ENCODE measurements around the gene UBFD1.
"Not testable (repeated sequence)": the region's sequence is repeated elsewhere in the genome, so short reads cannot be mapped to it uniquely, and the experiment has no call there.

The UBFD1 gene

DNA sequence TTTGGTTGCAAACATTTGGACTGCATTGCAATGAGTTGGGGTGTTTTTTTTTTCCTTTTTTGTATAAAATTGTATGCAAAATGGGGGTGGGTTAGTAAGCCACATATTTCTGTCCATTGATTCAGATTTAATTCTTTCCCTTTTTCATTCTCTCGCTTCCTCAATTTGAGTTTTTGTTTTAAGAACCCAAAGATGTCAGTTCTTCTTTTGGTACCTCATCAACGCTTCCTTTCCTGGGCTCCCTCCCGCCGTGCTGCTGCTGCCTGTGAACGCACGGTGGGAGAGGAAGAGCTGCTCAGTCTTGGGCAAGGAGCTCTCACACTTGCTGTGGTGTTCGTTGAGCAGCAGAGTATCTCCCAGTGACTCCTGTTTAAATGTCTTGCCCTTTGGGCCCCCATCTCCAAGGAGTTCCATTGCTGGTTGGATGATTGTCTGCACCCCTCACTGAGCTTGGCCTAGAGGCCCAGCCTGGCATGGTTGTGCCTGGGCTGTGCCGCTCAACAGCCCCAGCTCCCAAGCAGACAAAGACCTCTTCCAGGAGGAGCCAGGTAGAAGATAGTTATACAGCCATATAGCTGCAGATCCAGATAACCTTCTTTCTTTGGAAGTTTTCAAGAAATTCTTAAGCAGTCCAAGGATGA is 13.6 kb downstream of the UBFD1 start:
- no peak for DNase-seq

DNA sequence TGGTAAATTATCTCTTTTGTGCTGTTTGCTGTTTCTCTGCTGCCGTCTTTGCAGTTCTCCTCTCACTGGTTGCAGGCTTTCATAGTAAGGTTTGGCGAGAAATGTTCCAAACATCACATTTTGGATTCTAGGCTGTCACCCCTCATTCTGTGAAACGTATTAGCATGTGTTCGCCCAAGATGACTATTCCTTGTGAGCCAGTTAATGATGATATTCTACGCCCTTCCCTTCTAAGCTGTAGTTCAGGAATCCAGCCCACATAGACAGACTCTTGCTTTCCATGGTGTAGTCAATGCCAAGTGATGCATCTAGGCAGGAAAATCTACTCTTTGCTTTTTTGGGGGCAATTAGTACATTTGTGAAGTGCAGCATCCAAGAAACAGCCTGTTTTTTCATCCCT is 14.4 kb downstream of the UBFD1 start:
- DNase-seq, result no peak

DNA sequence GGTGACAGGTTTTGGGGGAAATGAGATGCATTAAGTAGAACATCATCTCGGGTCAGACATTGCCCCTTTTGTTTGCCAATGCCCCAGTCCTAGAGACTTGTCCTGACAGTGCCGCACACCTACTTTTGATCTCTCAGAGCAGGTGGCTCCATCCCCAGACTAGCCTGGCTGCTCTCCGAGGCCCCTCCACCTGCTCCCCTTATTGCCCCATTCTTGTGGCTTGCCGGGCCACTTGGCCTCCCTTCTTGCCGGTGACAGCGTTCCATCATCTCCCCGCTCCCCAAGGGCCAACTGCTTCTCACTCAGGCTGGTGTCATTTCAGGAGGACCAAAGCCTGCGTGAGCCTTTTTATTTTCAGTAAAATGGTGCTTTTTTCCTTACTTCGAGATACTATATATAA is 14.9 kb downstream of the UBFD1 start:
- DNase-seq, result no peak

DNA sequence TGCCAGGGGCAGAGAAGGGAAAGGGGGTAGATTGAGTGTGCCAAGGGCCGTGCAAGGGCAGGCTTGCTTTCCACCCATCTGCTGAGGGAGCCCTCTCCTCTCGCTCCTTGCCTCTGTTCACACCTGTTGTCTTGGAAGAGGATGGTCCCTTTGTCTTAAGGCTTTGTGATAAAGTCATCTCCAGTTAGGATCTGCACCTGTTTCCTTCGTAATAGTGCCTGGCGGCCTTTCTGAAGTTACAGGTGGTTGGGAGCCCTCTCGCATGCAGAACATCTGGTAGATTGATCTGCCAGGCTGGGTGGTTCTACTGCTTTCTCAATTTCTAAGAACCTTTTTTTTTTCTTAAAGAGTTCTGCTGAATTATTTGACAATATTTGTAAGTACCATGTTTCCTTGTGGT is 16.3 kb downstream of the UBFD1 start:
- no peak for DNase-seq

DNA sequence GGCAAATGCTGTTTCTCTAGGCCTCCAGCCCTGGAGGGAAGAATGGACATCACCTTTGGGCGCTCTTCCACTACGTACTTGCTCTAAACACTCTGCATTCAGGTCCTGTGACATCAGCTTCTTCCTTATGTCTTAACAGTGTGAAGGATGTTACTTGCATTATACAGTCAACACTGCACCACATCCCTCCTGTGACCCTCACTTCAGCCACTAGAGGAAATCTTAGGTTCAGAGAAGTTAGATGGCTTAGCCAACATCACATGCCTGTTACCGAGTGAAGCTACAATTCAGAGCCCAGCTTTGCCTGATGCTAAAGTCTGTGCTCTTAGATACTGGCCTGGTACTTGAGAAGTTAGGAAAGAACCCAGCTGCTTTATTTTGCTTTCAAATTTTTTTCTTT is 18.3 kb downstream of the UBFD1 start:
- DNase-seq, result no peak

DNA sequence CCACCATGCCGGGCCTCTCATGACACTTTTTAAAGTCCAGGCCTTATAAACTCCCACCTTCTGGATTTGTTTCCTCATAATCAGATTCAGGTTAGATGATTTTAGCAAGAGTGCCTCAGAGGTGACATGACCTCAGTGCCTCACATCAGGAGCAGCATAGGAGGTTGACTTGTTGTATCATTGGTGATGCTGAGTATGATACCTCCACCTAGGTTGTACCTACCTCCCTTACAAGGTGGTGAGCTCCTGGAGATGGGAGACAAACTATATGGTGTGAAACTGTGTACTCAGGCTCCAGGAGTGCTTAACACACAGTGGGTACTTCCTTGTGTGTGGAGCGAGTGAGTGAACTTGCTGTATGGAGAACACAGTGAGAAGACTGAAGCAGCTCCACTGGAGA is 20.0 kb downstream of the UBFD1 start:
- DNase-seq, result no peak

DNA sequence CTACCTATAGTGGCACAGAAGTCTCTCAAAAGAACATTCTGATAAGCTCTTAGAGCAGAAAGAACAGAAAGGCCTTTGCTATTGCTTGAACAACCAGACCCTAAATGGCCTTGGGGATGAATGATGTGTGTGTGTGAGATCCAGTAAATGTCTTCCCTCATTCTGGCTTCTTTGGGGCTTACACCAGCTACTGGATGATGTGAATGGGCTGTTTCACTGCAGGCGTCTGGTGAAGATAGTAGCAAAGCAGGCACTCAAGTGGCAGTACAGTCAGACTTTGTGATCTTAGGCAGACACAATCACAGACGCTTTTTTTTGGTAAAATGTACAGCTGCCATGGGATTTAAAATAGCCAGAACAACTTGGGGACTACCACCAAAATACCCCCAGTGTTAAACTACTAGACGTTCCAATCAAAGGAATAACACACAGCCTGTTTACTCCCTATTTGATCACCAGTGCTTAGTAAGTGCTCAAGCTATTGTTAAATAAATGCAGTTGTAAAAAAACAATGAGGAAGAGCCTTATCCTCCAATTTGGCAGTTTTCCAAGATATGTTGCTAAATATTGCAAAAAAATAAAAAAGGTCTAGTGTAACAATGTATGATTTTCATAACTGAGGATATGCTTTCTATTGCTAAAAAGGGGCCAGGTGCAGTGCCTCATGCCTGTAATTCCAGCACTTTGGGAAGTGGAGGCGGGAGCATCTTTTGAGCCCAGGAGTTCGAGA is 20.7 kb downstream of the UBFD1 start:
- DNase-seq, result no peak

DNA sequence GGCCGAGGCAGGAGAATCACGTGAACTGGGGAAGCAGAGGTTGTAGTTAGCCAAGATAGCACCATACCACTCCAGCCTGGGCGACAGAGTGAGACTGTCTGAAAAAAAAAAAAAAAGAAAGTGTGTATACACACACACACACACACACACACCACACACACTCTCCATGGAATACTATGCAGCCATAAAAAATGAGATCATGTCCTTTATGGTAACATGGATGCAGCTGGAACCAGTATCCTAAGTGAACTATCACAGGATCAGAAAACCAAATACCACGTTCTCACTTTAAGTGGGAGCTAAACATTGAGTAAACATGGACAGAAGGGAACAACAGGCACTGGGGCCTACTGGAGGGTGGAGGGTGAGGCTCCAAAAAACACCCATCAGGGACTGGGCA is 21.8 kb downstream of the UBFD1 start:
- DNase-seq, result no peak

DNA sequence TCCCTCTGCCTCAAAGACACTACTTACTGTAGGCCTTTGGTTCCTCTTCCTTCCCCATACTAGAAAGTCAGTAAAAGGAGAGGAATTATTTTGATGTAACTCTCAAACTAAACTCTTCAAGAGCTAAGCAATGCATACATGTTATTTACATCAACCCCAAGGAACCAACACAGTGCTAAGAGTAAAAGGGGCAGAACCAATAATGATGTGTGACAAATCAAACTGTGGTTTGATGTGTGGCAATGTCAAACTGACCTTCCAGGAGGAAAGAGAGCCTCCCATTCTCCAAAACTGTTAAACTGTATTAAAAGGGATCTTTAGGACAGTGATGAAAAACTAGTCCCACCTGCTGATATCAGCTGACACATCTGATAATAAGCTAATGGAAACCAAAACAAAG is 22.9 kb downstream of the UBFD1 start:
- DNase-seq, result no peak

DNA sequence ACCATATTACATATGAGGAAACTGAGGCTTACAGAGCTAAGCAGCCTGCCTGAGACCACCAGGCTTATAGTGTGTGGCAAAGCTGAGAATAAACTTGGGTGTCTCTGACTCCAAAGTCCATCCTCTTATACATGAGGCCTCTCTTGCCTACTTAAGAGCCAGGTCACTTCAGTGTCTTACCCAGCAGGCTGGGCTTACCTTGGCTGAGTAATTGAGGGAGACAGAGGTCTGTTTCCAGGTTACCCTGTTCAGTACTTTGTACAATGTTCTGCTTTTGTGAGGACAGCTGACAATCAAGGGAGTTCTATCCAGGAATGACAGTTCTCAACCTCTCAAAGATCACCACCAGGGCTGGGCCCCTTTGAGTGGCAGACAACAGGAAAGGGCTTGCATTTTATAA is 24.2 kb downstream of the UBFD1 start:
- no peak for DNase-seq

DNA sequence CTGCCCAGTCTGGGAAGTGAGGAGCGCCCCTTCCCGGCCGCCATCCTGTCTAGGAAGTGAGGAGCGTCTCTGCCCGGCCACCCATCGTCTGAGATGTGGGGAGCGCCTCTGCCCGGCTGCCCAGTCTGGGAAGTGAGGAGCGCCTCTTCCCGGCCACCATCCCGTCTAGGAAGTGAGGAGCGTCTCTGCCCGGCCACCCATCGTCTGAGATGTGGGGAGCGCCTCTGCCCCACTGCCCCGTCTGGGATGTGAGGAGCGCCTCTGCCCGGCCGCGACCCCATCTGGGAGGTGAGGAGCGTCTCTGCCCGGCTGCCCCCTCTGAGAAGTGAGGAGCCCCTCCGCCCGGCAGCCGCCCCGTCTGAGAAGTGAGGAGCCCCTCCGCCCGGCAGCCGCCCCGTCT is 25.7 kb downstream of the UBFD1 start:
- not testable (repeated sequence) for DNase-seq

DNA sequence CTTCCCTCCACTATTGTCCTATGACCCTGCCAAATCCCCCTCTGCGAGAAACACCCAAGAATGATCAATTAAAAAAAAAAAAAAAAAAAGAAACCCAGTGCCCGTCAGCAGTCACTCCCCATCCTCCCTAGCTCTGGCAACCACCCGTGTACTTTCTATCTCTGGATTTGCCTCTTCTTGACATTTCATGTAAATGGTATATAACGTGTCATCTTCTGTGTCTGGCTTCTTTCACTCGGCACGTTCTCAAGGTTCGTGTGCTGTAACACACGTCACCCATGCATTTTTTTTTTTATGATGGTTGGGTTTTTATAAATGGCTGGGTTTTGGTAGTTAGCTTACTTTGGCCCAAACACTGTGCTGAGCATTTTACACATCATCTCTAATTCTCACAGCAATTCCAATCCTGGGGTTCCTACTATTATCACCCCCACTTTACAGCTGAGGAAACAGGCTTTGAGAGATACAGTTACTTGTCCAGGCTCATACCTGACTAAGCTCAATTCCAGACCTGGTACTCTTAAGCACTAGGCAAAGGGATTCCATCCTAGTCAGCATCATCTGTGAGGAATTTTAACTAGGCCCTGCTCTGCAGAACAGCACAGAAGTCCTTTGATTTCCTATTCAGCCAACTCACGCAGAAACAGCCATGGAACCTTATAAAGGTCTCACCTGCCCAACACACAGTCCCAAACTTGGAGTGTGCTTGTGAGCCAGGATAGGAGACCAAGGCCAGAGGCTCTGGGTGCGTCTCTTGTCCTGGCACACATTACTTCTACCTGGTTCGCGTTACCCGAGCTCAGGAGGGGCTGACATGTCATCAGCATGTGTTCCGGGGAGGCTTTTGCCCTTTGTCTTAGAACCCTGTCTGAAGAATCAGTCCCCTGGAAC is 26.9 kb downstream of the UBFD1 start:
- no peak for DNase-seq

DNA sequence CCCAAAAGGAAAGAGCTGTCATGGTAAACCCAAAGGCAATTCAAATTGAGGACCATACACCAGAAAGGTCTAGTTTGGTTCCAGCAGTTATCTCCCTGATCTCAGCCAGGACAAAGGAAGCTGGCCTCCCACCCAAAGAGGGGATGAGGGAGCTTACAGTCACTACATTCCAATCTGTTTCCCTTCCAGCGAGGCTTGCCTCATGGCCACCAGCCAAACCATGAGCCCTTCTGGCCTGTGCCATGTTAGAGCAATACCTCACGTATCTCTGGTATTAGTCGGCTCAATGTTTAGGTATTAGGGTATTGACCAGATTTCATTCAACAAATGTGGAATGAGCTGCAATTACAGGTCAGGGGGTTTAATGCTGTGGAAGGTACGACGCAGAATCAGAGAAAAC is 30.2 kb downstream of the UBFD1 start:
- DNase-seq, result no peak

DNA sequence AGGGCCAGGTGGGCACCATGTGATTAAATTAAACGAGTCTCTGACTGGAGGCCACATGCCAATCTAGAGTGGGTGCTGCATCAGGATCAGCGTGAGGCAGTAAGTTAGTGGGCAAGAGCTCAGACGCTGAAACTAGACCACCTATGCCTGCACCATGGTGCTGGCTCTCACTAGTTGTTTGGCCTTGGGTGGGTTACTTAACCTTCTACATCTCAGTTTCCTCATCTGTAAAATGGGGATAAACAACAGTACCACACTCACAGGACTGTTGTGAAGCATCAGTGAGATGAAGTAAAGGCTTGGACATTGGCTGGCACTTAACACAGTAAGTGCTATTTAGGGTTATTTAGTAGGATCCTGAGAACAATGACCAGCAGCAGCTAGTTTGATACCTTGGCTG is 32.7 kb downstream of the UBFD1 start:
- DNase-seq, result no peak

DNA sequence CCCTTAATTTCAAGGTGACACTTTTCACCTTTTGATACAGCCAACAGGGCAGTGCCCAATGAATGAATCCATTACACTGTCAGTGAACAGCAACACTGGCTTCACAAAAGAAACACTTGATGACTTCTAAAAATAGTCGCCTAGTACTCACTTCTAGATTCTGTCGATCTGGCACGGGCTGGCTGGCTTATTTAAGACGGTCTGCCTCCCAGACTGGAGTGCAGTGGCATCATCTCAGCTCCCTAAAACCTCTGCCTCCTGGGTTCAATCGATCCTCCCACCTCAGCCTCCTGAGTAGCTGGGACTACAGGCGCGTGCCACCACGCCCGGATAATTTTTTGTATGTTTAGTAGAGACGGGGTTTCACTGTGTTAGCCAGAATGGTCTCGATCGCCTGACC is 36.7 kb downstream of the UBFD1 start:
- no peak for DNase-seq

DNA sequence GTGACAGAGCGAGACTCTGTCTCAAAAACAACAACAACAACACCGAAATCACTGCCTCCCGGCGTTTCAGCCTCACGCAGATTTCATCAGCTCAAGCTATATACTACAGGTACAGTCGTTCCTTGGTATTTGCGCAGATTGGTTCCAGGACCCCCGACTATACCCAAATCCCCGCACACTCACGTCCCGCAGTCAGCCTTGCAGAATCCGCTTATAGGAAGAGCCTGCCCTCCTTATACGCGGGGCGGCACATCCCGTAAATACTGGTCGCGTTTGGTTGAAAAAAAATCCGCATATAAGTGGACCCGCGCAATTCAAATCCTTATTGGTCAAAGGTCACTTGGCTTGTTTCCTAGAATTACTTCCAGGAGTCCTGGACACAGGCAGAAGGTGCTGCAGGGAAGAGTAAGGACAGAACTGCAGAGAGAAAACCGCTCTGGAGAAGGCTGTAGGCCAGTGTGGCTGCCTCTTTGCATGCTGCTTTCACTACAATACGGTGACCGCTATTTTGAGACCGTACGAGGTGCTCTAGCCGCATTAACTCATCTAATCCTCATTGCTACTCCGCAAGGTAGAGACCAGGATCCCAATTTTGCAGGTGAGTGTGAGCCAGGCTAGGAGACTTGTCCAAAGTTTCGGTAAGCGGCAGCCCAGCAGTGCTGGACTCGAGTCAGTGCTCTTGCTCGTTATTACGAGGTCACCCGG is 37.9 kb downstream of the UBFD1 start:
- DNase-seq, result peak; percentile 4

DNA sequence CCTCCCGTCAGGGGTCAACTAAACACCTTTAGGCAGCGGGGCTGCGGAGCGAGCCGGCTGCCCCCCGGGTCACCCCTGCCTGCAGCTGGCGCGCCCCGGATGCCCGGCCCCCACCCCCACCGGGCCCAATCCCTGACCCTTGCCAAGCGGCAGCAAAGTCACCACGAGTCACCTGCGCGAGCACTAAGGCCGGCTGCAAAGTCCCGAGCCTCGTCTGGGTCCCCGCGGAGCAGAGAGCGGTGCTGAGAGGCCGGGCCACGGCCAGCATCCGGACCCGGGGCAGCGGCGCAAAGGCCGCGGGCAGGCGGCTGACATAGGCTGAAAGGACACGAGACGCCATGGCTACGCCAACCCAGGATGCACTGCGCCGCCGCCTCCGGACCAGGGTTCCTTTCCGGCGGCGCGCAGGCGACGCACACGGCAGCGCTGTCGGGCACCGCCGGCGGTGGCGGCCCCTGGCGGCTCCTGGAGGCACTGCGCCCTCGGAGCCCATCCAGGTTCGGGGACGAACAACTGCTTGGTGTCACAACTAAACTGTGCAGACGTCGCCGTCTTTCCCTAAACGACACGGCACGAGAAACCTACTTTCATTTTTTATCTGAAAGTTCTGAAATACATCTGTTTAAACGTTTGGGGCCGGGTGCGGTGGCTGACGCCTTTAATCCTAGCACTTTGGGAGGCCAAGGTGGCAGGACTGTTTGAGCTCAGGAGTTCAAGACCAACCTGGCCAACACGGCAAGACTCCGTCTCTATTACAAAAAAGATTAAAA is 38.6 kb downstream of the UBFD1 start, which contains the start of gene NDUFAB1:
Gene NDUFAB1 (minus strand): TSS at position 366 of the 770 bp plus-strand sequence. CDS start 26 bp downstream, at position 340.
- DNase-seq, result peak; percentile 95

DNA sequence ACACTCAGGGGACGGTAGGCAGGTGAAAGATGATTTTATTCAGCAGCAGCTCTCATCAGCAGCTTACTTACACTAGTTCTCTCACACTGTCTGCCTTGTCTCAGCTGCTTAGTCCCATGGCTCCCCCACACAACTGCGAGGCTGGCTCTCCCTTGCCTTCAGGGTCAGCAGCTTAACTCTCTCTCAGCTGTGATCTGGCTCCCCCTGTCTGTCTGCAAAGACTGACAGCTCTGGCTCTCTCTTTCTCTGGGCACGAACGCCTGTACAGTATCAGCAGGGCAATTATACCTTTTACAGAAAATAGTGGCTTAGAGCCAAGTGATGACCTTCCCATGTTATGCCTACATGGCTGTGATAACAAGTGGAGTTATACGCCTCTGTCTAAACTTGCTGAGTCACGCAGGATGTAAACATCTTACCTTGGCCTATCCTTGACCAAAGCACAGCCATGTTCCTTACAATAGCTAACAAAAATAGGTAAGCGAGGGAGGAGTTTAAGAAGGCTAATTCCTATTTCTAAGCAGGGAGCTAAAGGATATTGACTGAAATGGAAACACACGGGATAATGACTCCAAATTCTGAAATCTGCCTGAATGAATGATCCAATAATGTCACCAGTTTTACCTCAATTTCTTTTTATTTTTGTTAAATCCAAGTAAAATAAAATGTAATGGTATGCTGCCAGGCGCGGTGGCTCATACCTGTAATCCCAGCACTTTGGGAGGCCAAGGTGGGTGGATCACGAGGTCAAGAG is 39.7 kb downstream of the UBFD1 start:
- DNase-seq, result peak; percentile 35

DNA sequence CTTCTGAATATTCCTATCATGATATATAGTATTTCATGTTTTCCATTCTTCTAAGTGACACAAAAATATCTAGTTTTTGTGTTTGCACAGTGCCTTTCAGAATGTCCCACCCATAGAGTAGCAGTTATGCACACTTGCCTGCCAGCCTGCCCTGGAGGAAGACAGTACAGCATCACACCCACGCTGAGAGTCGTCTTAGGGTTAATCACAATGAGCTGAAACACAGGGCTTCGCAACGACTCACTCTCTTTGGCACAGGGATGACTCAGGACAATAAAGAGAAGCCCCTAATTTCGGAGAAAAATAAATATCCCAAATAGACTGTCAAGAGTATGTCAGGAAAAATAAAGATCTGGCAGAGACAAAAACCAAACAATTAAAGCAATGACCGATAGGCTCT is 50.2 kb downstream of the UBFD1 start:
- no peak for DNase-seq

DNA sequence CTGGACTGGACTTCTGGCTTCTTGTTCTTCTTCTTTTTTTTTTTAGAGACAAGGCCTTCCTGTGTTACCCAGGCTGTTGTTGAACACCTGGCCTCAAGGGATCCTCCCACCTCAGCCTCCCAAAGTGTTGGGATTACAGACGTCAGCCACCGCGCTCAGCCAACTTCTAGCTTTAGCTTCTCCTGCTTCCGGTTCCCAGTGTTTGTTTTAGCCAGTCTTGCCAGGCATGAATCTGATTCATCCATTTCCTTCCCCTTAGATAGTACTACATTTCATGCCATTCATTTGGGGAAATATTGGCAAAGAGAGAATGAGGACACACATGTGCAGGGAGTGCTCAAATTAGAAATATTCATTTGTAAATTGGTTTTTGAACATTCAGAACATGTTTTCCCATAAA is 50.7 kb downstream of the UBFD1 start:
- DNase-seq, result no peak

DNA sequence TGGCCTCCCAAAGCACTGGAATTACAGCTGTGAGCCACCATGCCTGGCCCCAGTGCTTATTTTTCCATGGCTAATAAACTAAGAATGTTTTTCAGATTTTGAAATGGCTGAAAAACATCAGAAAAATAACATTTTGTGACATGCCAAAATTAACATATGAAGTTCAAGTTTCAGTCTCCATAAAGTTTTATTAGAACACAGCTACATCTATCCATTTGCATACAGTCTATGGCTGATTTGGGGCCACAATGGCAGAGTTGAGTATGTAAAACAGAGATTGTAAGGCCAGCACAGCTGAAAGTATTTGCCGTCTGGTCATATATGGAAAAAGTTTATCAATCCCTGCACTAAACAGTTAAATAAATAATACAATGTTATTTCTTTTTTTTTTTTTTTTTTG is 52.4 kb downstream of the UBFD1 start:
- no peak for DNase-seq

DNA sequence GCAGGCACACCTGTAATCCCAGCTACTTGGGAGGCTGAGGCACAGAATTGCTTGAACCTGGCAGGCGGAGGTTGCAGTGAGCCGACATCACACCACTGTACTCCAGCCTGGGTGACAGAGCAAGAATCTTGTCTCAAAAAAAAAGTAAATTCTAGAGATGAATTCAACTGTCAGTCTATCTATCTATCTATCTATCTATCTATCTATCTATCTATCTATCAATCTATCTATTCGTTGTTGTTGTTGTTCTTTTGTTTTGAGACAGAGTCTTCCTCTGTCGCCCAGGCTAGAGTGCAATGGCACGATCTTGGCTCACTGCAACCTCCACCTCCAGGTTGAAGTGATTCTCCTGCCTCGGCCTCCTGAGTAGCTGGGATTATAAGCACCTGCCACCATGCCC is 53.4 kb downstream of the UBFD1 start:
- DNase-seq, result not testable (repeated sequence)

All from activated CD4-positive, alpha-beta T cell treated with anti-CD3 and anti-CD28 coated beads, Interleukin-10, Interleukin-2, amounts not matched to agents 100 ng/mL and 50 ng/mL, durations not matched to agents 16 hours and 8 hours (primary cell).